Loucy (cell line): ENCODE results near the gene WFDC10B.
"Not testable (repeated sequence)": the region's sequence is repeated elsewhere in the genome, so short reads cannot be mapped to it uniquely, and the experiment has no call there.

Experiments used
- H2AFZ ChIP-seq: fragments of 200-600 bp; sonication (generic); 2 replicates; pipeline ENCODE4 v1.6.0; 2016; ENCODE audit warnings: antibody characterized with exemption, mild to moderate bottlenecking, low read length, moderate library complexity
- H3F3A ChIP-seq: fragments of 200-600 bp; 2 replicates; pipeline ENCODE4 v1.6.0; 2016; ENCODE audit warnings: antibody characterized with exemption, low read depth, mild to moderate bottlenecking
- H3K27me3 ChIP-seq: fragments of 200-600 bp; sonication (generic); 2 replicates; pipeline ENCODE4 v1.6.1; 2014; ENCODE audit warnings: low read length, mild to moderate bottlenecking; ENCODE audit not compliant: insufficient read depth, poor library complexity, severe bottlenecking
- H3K36me3 ChIP-seq: fragments of 200-600 bp; sonication (generic); 2 replicates; pipeline ENCODE4 v1.6.1; 2016; ENCODE audit warnings: low read length; ENCODE audit not compliant: insufficient read depth
- H3K4me1 ChIP-seq: fragments of 200-600 bp; sonication (generic); 2 replicates; pipeline ENCODE4 v1.5.1; 2014; ENCODE audit warnings: low read length, mild to moderate bottlenecking; ENCODE audit not compliant: insufficient read depth, poor library complexity, severe bottlenecking
- H3K4me2 ChIP-seq: fragments of 200-600 bp; sonication (generic); 2 replicates; pipeline ENCODE4 v1.6.0; 2014; ENCODE audit warnings: antibody characterized with exemption, low read length, low read depth, mild to moderate bottlenecking; ENCODE audit not compliant: poor library complexity, severe bottlenecking
- H3K4me3 ChIP-seq: fragments of 200-600 bp; sonication (generic); 2 replicates; pipeline ENCODE4 v1.5.1; 2014; ENCODE audit warnings: low read length, mild to moderate bottlenecking, mixed read lengths; ENCODE audit not compliant: poor library complexity, severe bottlenecking
- H3K79me2 ChIP-seq: fragments of 200-600 bp; sonication (generic); 2 replicates; pipeline ENCODE4 v1.6.1; 2014; ENCODE audit warnings: low read length; ENCODE audit not compliant: insufficient read depth
- H3K9ac ChIP-seq: fragments of 200-600 bp; sonication (generic); 2 replicates; pipeline ENCODE4 v1.6.0; 2014; ENCODE audit warnings: mild to moderate bottlenecking, low read depth, low read length, moderate library complexity; ENCODE audit not compliant: poor library complexity, severe bottlenecking
- H3K9me2 ChIP-seq: fragments of 200-600 bp; sonication (generic); replicated peaks from 2 replicates; pipeline ENCODE4 v1.6.1; 2016; ENCODE audit warnings: low read depth, low read length, mixed read lengths
- H3K9me3 ChIP-seq: fragments of 200-600 bp; sonication (generic); 2 replicates; pipeline ENCODE4 v1.6.1; 2014; ENCODE audit warnings: mild to moderate bottlenecking, antibody characterized with exemption, low read length, low read depth; ENCODE audit not compliant: insufficient read depth
- H4K20me1 ChIP-seq: fragments of 200-600 bp; sonication (generic); 2 replicates; pipeline ENCODE4 v1.6.0; 2014; ENCODE audit warnings: antibody characterized with exemption, low read length, mild to moderate bottlenecking; ENCODE audit not compliant: insufficient read depth, poor library complexity, severe bottlenecking
- CTCF ChIP-seq: fragments of 200-600 bp; sonication (generic); conservative IDR thresholded peaks from 2 replicates; pipeline ENCODE4 v1.5.1; 2014; ENCODE audit warnings: mild to moderate bottlenecking, antibody characterized with exemption, low read length
- EZH2phosphoT487 ChIP-seq: fragments of 200-600 bp; IDR thresholded peaks from 2 replicates; pipeline ENCODE4 v1.6.1; 2018; ENCODE audit warnings: antibody characterized with exemption, mild to moderate bottlenecking, moderate library complexity, borderline replicate concordance

Gene WFDC10B

GRCh38 chr20:45649312-45649863, 55.4 kb downstream of the WFDC10B start:
- Histone ChIP-seq H3K36me3 (no peaks in the 10 kb centered on the region), H3K9ac (no peak overlapping the region), H3K4me3 (no peak overlapping the region), H3K27me3 (no peaks in the 10 kb centered on the region), H4K20me1 (no peaks in the 10 kb centered on the region), H3F3A (no peaks in the 10 kb centered on the region), H3K9me3 (no peaks in the 10 kb centered on the region), H2AFZ (no peak overlapping the region), H3K79me2 (no peaks in the 10 kb centered on the region), H3K9me2 (no peaks in the 10 kb centered on the region), H3K4me2 (no peak overlapping the region), H3K4me1 (no peaks in the 10 kb centered on the region)
- TF ChIP-seq CTCF (no peak), EZH2phosphoT487 (no peak)

DNA sequence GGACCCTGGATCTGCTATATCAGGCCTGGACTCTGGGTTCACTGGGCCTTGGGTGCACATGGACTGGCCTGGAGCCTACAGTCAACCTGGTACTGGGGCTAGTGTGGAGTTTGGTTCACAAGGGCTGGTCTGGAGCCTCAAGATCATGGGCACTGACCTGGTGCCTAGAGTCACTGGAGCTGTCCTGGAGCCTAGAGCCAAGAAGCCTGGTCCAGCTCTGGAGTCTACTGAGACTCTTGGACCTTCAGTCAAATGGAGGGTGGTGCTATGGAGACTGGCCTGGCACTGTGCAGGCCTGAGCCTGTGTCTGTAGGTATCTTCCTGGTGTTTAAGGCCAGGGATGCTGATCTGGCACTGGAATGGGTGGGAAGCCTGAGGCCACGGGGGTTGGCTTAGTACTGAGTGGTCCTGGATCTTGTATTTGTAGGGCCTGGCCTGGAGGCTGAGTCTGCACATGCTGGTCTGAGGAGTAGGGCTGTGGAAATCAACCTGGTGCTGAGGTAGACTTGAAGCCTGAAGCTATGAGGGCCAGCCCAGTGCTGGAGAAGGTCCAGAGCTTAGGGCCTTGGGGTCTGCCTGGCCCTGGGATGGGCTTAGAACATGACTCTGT, 57.3 kb downstream of the WFDC10B start:
- H3K9ac ChIP-seq, result no peak overlapping the region
- H2AFZ ChIP-seq, result no peak overlapping the region
- no peaks in the 10 kb centered on the region for H3K27me3 ChIP-seq
- H3K4me3 ChIP-seq, result no peak overlapping the region
- H3K9me3 ChIP-seq, result no peaks in the 10 kb centered on the region
- H3K36me3 ChIP-seq, result no peaks in the 10 kb centered on the region
- TF ChIP-seq EZH2phosphoT487 (no peak), CTCF (no peak)
- H3K9me2 ChIP-seq, result no peaks in the 10 kb centered on the region
- no peaks in the 10 kb centered on the region for H3K4me1 ChIP-seq
- no peaks in the 10 kb centered on the region for H3F3A ChIP-seq
- no peaks in the 10 kb centered on the region for H3K79me2 ChIP-seq
- H3K4me2 ChIP-seq, result no peak overlapping the region
- H4K20me1 ChIP-seq, result no peaks in the 10 kb centered on the region

GRCh38 chr20:45646875-45647274, 57.9 kb downstream of the WFDC10B start:
- Histone ChIP-seq H3K4me3 (no peak overlapping the region), H3K4me2 (no peak overlapping the region), H3K9me3 (no peaks in the 10 kb centered on the region), H3F3A (no peaks in the 10 kb centered on the region), H3K36me3 (no peaks in the 10 kb centered on the region), H3K27me3 (no peaks in the 10 kb centered on the region), H2AFZ (no peak overlapping the region), H4K20me1 (no peaks in the 10 kb centered on the region), H3K9ac (no peak overlapping the region), H3K9me2 (no peaks in the 10 kb centered on the region), H3K4me1 (no peaks in the 10 kb centered on the region), H3K79me2 (no peaks in the 10 kb centered on the region)
- TF ChIP-seq EZH2phosphoT487 (no peak), CTCF (no peak)

DNA sequence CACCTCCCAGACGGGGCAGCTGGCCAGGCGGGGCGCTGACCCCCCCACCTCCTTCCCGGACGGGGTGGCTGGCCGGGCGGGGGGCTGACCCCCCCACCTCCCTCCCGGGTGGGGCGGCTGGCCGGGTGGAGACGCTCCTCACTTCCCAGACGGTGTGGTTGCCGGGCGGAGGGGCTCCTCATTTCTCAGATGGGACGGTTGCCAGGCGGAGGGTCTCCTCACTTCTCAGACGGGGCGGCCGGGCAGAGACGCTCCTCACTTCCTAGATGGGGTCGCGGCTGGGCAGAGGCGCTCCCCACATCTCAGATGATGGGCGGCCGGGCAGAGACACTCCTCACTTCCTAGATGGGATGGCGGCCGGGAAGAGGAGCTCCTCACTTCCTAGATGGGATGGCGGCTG, 59.0 kb downstream of the WFDC10B start:
- not testable (repeated sequence) for H2AFZ ChIP-seq, H3K27me3 ChIP-seq, H4K20me1 ChIP-seq, H3K4me1 ChIP-seq, H3K9ac ChIP-seq, H3K36me3 ChIP-seq, H3F3A ChIP-seq, H3K4me3 ChIP-seq, H3K9me2 ChIP-seq, H3K9me3 ChIP-seq, H3K4me2 ChIP-seq, H3K79me2 ChIP-seq

- H3K9me2 ChIP-seq, H4K20me1 ChIP-seq, H3K4me3 ChIP-seq, H3K36me3 ChIP-seq, H3F3A ChIP-seq, H3K79me2 ChIP-seq, H2AFZ ChIP-seq, H3K9ac ChIP-seq, H3K4me1 ChIP-seq, H3K4me2 ChIP-seq, H3K9me3 ChIP-seq, H3K27me3 ChIP-seq: not testable (repeated sequence)
Measured at GRCh38 chr20:45641076-45641475, 63.7 kb downstream of the WFDC10B start.
